NK-92 (cell line): Measurements from ENCODE around the gene TSPAN12.
"Not testable (repeated sequence)": the region's sequence is repeated elsewhere in the genome, so short reads cannot be mapped to it uniquely, and the experiment has no call there.

Source experiments
- DNase-seq: peaks from one replicate; lab custom pipeline; 2025; ENCODE audit not compliant: unreplicated experiment; lab: John Stamatoyannopoulos, UW

Gene TSPAN12

GRCh38 chr7:120857588-120858573 lies at the start of gene TSPAN12:
Gene TSPAN12 (minus strand): TSS chr7:120858144. CDS start chr7:120856763, 1,381 bp downstream.
- DNase-seq, result no peak

- DNase-seq, result no peak
These were observed 41.0 kb upstream of the TSPAN12 start for GRCh38 chr7:120898715-120899499.

DNA sequence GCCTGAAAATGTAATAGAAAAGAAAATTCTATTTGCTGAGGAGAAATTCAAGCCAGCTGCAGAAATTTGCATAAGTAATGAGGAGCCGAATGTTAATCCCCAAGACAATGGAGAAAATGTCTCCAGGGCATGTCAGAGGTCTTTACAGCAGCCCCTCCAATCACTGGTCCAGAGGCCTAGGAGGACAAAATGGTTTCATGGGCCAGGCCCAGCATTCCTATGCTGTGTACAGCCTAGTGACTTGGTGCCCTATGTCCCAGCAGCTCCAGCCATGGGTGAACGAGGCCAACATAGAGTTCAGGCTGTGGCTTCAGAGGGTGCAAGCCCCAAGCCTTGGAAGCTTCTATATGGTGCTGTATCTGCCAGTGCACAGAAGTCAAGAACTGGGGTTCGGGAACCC lies 37.3 kb upstream of the TSPAN12 start:
- DNase-seq, result not testable (repeated sequence)

- not testable (repeated sequence) for DNase-seq
These were observed 27.7 kb upstream of the TSPAN12 start for GRCh38 chr7:120885602-120886001.

- no peak for DNase-seq
These were observed 19.8 kb upstream of the TSPAN12 start for GRCh38 chr7:120877701-120878100.

DNA sequence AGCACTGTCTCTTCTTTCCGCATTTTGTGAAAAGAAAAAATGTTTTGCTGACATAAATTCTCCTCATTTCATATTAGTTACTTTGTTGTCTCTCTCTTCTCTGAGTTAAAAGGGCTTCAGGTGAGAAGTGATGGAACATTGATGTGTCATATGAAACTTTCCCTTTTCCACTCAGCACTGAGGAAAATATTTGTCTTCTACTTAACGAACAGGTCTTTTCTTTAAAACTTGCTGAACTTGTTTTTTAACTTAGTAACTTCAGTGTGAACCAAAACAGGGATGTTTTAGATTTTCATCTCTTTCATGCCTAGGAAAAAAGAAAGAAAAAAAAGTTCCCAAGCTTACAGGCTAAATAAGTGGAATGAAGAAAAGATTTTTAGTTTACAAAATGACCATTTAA lies 19.0 kb upstream of the TSPAN12 start:
- no peak for DNase-seq

GRCh38 chr7:120874722-120875121 lies 16.8 kb upstream of the TSPAN12 start:
- DNase-seq, result no peak

GRCh38 chr7:120874016-120874415 lies 16.1 kb upstream of the TSPAN12 start:
- no peak for DNase-seq

DNA sequence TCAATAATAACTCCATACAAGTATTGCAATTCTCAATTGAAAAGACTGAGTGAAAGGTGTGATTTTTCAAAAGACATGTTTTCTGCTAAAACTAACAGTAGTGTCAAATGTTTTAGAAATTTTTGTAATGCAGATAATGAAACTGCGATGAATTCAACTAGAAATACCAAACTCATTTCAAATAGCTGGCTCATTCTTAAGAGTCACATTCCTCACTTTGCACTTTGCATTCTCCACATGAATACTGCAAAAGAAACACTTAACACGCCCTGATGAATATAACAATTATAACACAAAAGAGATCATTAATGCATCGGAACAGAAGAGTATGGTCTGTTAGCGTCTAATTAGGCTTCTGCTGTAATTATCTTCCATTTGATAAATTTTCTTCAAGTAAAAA lies 15.5 kb upstream of the TSPAN12 start:
- no peak for DNase-seq

DNA sequence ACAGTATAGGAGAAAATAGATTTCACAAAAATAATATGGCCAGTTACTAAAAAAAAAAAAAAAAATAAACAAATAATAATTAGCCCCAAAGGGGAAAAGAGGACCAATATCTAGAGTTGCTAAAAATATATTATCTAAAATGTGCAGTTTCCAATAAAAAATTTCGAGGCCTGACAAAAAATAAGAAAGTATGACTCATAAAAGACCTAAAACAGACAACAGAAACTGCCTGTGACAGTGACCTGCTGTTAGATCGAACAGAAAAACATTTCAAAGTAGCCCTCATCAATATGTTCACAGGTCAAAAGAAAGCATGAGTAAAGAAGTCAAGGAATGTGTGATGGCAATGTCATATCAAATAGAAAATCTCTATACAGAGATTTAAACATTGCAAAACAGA lies 11.8 kb upstream of the TSPAN12 start:
- no peak for DNase-seq

DNA sequence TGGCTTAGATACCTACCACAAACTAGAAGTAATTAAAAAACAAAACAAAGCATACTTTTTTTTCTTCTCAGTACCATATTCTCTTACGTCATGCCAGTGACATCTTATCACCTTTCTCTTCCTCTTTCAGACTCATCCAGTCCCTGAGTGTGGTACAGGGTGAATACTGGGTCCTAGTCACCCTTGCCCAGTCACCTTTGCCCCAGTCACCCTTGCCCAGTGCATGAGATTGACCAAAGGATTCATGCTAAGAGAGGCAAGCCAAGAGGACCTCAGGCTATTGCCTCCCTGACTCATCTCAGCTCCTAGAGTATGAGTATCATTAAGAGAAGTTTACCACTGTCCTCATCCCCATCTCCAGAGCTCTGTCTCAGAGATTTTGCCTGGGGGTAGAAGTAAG lies 10.0 kb upstream of the TSPAN12 start:
- DNase-seq, result no peak

DNA sequence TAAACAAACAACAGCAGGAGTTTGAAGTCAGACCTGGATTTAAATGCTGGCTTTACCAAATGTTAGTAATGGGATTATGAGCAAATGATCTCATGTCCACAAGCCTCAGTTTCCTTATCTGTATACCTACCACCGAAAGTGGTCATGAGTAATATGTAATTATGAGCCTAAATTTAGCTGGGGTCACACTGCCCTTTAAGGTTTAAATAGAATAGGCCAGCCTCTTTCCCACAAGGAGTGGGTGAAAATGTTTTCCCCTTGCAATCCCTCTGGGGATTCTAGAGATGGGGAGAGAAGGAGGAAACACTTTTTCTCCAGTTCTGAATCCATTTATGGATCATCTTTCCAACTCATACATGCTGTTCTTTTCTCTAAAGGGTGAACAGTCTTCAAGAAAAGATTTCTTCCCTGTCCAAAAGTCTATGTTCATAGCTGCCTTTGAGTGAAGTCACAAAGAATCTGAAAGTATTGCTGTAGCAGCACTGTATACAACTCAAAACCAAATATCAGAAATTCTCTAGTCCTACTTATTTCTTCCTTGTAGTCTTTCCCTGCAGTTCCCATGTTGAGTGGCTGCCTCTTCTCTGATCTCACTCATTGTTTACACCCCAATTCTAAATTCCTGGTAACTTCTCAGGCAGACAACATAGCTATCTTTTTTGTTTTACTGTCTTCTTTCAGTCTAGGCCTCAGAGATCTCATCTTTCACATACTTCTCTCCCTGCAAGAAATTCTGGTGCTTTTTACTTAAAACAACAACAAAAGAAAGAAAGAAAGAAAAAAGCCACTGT lies 7.4 kb upstream of the TSPAN12 start:
- no peak for DNase-seq

- no peak for DNase-seq
These were observed 6.4 kb upstream of the TSPAN12 start for GRCh38 chr7:120864141-120864900.

DNA sequence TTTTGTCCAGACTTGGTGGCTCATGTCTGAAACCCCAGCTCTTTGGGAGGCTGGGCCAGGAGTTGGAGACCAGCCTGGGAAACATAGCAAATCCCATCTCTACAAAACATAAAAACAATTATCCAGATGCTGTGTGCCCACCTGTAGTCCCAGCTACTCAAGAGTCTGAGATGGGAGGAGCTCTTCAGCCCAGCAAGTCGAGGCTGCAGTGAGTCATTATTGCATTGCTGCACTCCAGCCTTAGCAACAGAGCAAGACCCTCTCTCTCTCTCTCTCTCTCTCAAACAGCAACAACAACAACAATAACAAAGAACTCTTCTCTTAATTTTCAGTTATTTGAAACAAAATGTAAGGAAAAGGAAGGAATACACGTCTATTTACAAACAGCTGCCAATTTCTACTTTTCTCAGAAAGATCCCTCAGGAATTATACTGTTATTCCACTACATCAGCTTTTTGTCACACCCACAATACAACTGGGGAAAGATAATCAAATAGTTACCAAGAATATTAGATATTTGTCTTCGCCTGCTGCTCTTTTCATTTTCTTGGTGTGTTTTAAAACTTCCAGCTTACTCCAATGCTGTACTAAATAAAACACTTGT lies 5.1 kb upstream of the TSPAN12 start:
- DNase-seq, result no peak

GRCh38 chr7:120860156-120860555 lies 2.2 kb upstream of the TSPAN12 start:
- no peak for DNase-seq

DNA sequence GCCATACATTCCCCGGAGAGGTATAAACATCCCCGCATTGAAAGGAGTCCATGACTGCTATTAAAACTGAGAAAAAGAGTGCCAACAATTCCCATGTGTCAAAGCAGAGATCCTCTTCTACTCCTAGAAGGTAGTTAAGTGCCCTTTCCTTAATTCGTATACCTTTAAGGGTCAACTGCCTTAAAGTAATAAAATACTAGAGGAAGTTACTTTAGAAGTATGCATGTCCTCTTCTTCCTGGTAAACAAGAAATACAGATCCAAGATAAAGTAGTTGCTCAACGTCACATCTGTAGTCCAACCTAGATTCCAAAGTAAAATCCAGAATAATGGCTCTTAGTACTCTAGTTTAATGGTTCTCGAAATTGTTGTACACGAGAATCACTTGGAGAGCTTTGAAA lies 1.5 kb upstream of the TSPAN12 start:
- no peak for DNase-seq

DNA sequence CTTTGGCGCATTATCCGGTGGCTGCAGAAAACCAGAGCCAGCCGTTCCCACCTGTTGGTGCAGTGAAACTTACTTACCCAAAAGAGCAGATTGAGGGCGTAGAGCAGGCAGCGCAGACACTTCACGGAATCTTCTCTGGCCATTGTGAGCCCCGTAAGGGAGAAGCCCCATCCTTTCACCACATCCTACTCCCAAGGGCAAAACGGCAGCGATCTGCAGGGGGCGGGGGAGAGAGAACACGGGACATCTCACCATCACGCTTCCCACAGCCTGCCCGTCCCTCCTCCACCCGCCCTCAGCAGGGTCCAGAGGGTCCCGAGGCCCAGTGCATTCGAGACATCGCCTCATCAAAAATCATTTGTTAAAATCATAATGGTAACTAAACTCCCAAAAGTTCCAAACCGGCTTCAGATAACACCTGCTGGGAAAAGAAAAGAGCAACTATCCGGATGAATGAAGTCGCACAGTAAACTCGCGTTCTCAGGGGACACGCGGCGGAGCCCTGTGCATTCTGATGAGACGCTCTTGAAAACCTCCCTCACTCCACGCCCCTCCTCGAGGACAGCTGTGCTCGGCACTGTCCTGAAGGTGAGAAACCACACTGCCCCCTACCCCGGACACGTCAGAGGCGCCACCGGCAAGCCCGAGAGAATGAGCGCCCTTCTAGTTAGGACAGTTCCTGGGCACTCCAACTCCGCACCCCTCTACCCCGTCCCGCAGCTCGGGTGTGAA lies 1.2 kb downstream of the TSPAN12 start:
- no peak for DNase-seq

- DNase-seq, result no peak
These were observed 1.7 kb downstream of the TSPAN12 start for GRCh38 chr7:120856198-120856597.

DNA sequence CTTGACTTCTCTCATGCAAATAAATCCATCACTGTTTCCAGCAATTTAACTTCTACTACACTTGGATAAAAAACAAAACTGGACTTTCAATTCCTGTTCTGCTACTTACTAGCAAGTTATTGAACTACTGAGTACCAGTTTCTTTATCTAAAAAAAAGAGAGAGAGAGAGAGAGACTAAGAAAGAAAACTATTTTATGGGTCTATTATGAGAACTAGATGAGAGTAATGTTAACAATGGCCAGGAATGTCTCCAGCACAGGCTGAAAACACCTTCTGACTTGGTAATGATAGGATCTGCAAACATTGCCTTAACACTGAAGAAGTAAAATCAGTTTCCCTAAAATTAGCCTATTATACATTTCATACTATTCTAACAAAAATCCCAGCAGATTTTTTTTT lies 5.2 kb downstream of the TSPAN12 start:
- DNase-seq, result no peak
